Putamen (tissue), 1 donor: Measurements from ENCODE around the gene MOGAT1.
"Not testable (repeated sequence)": the region's sequence is repeated elsewhere in the genome, so short reads cannot be mapped to it uniquely, and the experiment has no call there.

ENCODE experiments used
- DNase-seq: peaks from one replicate; pipeline ENCODE4 v3.0.0-alpha.2; 2016; ENCODE audit warnings: low spot score

MOGAT1 gene

DNA sequence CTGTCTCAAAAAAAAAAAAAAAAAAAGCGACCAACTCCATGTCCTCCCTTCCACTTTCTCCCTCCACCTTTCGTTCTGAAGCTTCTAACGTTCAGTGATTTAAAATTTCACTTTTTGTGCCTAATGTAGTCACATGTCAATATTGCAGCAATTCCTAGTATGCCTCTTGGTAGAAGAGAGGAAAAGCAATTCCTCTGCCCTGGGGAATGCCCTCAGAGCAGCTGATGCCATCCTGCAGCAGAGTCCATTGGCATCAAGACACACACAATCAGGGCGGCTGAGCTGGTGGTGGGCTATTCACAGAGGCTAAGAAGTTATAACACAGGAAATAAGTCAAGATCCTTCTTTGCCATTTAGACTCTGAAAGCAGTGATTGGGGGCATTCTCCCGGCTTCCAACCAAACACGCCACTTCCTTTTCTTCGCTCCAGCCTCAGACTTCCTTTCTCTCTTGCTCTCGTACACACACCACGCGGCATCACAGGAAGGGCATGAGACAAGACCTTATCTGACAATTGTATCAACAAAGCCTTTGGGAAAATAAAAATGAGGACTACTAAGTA is 71.9 kb downstream of the MOGAT1 start:
- DNase-seq, result no peak

DNA sequence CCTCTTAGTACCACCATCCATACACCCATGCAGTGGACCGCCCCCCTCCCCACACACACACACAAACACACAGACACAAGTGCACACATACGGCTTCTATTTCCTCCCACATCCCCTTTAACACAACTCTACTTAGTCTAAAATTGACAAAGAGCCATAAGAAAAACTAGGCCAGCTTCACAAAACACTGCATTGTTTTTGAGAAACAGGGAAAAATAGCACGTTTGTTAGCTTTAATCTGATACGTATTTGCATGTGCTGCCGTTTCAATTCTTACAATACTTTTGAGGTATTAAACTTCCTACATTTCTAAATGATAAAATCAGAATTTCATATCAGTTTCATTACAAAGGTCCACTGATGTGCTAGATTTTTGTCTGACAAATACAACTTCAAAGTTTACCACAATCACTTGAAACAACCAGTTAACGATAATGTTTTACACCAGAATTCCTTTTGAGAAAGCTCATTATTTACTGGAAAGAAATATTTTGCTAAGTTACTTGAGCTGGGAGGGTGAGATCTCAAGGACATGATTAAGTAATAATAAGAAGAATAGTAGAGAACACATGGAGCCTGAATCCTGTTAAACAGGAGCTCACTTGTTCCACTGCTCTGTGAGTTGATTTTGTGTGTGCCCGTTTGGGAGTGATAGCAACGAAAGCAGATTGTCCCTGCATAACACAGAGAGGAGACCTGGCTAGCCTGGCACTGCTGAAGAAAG is 74.5 kb downstream of the MOGAT1 start:
- DNase-seq, result no peak

DNA sequence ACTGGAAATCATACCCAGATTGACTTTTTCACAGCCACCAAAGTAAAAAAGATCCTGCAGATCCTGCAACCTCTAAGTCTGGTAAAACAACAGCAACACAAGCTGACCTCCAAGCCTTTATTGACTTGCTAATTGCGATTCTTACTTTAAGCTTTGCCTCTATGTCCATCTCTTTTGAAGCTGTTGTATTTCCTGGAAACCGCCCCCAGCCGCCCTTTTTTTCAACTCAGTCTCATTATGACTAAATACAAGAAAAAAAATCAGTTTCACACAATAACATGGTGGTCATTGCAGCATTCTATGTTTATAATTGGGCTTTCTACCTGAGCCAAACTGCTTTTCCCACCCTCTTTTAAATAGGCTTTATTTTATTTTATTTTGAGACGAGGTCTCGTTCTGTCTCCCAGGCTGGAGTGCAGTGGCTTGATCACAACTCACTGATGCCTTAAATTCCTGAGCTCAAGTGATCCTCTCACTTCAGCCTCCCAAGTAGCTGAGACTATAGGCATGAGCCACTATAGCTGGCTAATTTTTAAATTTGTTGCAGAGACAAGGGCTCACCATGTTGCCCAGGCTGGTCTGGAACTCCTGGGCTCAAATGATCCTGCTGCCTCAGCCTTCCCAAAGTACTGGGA is 76.2 kb downstream of the MOGAT1 start:
- no peak for DNase-seq

DNA sequence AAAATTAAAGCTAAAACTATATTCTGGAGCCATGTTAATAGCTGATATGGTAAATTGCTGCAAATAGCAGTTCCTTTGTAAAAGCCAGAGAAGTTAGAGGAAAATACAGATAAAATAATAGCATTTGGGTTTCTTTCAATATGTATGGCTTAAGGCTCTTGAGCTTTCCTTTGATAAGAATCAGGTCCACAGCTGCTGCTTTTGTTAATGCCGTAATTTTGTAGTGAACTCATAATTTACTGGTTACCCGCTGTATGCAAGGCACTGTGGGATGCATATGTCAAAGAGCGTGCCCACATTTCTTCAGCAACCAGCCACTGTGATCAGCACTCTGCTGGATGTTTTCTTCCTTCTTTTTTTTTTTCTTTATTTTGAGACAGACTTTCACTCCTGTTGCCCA is 79.1 kb downstream of the MOGAT1 start:
- DNase-seq, result no peak

DNA sequence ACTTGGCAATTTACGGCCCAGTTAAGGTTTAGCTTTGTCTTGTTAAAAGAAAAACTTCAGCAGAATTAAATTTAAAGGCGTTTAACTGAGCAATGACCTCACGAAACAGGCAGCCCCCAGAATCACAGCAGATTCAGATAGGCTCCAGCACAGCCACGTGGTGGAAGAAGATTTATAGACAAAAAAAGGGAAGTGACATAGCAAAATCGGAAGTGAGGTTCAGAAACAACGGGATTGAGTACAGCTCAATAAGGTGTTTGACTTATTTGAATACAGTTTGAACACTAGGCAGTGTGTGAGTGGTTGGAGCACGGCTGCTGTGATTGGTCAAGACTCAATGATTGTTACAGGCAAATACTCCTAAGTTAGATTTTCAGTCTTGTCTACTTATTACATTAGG is 79.8 kb downstream of the MOGAT1 start:
- DNase-seq, result no peak

DNA sequence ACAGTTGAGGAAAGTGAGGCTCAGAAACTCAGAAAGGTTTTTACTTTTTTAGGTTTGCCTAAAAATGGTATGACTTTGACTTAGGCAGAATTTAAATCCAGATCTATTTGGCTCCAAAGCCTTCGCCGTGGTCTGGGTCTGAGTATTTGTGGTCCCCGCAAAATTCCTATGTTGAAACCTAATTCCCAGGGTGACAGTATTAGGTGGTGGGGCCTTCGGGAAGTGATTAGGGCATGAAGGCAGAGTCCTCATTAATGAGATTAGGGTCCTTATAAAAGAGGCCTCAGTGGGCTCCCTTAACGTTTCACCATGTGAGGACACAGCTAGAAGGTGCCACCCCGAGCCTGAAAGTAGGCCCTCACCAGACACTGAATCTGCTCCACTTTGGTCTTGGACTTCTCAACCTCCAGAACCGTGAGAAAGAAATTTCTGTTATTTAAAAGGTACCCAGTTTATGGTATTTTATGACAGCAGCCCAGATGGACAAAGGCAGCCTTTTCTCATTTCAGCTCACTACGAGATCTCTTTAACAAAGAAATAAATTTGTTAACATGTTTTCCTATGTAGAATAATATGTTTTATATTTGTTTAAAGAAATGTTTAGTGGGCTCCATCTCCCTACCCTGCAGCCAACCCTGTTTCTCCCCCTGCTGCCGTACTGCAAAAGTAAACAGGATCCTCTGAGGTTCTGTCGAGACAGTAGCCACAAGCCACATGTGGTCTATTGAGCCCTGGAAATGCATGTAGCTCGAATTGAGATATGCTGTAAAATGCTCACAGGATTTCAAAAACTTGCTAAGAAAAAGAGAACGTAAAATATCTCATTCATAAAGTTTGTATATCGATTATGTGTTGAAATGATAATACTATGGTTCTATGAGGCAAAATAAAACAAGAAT is 80.6 kb downstream of the MOGAT1 start:
- DNase-seq, result no peak

DNA sequence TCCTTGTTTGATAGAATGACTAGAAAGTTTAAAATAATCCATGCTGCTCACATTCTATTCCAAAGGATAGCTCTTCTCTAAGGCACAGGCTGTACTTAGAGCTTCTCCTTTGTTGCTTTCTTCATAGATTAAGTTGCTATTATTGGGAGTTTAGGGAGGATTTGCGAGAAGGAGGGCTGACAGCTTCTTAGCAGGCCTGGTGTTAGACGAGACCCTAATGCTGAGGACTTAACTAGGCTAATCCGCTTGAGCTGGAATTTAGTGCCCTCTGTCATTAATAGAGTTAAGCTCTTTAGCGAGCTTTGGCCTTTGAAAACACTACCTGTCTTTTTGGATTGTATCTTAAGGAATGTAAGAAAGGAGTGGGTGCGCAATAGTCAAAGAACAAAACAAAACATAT is 81.3 kb downstream of the MOGAT1 start:
- DNase-seq, result no peak

DNA sequence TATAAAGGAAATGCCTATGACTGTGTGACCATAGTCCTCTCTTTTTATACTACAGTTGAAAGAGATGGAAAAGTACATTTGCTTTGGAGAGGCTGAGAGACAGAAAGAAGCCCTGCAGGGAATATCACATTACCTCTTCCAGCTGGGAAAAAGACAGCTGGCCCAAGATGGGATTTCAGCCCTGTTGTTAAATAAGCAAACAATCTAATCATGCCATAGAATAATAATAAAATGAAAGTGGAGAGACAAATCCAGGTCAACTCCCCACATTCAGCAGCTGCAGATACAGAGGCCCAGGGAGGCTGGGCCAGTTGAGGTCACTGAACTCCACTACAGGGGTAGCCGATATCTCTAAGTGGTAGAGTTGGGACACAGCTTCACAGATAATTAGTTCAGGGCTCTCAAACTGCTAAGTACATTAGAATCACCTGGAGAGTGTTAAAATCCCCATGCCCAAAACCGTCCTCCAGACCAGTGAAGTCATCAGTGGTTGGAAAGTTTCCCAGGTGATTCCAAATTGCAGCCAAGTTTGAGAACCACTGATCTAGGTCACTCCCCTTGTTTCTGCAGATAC is 81.9 kb downstream of the MOGAT1 start:
- no peak for DNase-seq

DNA sequence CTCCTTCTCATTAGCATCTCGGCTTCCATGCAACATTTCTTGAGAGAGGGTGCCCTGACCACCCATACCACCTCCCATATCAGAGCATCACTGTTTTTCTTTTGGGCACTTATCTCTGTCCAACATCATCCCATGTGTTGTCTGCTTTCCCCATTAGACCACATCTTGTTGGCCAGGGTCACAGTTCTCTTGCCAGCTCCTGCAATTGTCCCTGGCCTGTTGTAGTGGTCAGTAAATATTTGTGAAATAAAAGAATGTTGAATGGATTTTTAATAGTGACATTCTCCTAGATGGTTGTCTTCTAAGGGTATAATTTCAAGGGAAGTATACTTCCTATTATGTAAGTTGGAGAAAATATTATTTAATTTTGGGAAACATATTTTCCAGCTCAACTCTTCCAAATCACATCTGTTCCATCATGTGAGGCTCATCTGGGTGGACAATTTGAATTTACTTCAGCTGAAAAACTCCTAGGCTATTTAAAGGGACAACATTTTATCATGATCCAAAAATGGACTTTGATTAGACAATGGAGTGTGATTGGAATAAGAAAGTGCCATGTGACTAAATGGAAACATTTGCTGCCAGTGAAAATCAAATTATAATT is 83.0 kb downstream of the MOGAT1 start:
- no peak for DNase-seq

DNA sequence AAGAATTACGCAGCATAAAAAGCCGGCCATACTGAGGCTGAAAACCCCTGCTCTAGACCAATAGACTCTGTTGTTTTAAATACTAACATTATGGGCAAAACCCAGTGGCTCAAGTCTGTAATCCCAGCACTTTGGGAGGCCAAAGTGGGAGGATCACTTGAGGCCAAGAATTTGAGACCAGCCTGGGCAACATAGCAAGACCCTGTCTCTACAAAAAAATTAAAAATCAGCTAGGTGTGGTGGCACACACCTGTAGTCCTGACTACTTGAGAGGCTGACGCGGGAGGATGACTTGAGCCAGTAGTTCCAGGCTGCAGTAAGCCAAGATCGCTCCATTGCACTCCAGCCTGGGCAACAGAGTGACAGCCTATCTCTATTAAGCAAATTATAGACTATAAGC is 84.1 kb downstream of the MOGAT1 start:
- DNase-seq, result not testable (repeated sequence)

DNA sequence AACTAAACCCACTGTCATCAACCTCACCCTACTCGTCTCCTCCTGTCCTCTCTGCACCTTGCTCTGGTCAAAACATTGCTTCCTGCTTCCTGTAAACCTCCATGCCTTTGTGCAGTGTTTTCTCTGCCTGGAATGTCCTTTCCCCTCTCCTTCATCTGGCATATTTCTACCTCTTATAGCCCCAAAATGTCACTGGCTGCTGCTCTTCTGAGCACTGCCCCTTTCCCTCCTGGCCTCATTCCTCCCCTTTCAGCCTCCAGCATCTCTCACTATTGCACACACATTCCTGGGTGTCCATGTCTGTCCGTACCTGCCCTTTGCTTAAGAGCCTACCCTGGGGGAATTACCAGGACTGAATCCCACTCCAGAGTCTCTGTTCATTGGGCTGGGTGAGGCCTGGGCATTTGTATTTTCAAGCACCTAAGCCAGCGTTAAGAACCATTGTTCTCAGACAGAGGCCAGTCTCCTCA is 84.9 kb downstream of the MOGAT1 start:
- no peak for DNase-seq

DNA sequence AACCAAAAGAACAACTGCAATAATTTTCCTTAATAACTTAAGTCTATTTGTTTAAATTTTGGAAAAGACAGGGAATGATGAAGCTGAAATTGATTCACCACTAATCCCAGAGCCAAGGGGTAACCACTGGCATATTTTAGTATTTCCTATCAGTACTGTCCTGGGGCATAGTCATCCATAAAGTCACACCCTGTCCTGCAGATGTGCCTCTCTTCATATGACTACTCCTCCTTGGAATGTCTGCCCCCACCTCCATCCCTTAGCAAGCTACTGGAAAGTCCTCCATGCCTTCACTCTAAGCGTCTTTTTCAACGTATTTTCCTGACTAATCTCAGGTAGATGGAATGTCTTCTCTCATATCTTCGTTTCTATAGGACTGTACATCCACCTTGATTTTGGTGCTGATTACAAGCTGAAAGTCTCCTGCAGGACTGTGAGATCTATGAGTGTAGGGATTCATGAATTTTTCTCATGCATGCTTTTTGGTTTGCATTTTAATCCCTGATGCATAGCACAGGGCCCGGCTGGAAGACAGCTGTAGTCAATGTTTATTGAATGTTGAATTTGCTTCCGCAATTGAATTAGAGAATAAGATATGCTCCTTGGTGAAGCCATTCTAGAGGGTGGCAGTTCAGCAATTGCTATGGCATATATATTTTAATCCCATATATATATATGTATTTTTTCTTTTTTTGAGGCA is 85.6 kb downstream of the MOGAT1 start:
- no peak for DNase-seq
